ENCODE results near the gene CXorf38. TPM values are rescaled to one million over a fixed set of nuclear protein-coding genes. Genes with fewer than 3 reads are reported as not detected.
A peak's percentile ranks its signal among the peaks of the same experiment; 100 is the strongest.

Gene CXorf38, protein sequence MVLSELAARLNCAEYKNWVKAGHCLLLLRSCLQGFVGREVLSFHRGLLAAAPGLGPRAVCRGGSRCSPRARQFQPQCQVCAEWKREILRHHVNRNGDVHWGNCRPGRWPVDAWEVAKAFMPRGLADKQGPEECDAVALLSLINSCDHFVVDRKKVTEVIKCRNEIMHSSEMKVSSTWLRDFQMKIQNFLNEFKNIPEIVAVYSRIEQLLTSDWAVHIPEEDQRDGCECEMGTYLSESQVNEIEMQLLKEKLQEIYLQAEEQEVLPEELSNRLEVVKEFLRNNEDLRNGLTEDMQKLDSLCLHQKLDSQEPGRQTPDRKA
- 7.2 TPM for polyA plus RNA-seq (ENCODE audit: insufficient read length)

GRCh38 chrX:40647307-40648197 lies at the start of gene CXorf38:
Gene CXorf38 (minus strand): TSS chrX:40647561. CDS start chrX:40647520, 41 bp downstream.
- peak; percentile 95 for DNase-seq

DNA sequence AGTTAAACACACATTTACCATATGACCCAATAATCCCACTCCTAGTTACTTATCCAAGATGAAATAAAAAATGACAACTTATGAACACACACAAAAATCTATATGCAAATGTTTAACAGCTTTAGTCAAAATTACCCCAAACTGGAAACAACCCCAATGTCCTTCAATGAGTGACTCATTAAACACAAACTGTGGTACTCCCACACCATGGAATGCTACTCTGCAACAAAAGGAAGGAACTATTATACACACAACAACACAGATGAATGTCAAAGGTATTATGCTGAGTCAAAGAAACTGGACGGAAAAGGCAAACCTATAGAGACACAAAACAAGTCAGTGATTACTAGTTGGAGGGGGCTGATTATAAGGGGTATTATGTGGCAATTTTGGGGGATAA lies 47.4 kb upstream of the CXorf38 start:
- no peak for DNase-seq

- no peak for DNase-seq
Measured at GRCh38 chrX:40688929-40689328, 41.6 kb upstream of the CXorf38 start.

DNA sequence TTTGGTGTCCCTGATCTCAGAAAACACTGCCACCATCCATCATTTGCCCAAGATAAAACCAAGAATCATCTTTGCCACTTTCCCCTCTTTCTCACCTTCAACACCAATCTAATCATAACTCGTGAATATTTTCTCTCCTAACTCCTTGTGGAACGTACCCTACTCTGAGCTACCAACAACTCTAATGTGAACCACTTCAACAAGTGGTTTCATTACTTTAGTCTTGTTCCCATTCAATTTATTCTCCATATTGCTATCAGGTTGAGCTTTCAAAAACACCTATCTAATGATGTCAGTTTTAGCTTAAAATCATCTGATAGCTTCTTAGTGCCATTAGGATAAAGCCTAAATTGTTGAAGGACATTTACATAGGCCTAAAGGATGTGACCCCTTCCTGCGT lies 39.8 kb upstream of the CXorf38 start:
- no peak for DNase-seq

DNA sequence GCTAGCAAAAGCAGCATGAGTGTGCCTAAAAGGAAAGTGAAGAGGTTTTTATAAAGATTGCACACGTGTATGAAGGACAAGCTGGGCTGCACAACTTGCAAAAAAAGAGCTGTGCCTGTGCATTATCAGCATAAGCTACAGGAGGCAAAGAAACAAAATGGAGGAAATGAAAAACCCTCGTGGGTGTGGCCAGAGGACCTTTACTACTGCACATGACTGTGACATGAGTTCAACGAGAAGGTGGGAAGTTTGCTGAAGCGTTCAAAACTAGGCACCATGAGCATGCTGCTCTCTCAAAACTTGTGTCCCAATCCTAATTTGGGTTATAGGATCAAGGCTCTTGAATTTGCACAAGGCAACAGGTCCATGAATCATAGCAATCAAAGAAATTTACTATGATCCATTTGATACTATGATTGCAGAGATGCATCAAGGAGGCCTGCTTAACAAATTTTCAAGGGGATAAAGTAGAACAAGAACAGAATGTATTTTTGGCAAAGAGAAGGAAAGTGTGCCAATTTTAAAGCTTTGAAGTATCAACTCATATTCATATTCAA lies 38.1 kb upstream of the CXorf38 start:
- DNase-seq, result no peak

GRCh38 chrX:40684092-40684491 lies 36.7 kb upstream of the CXorf38 start:
- no peak for DNase-seq

GRCh38 chrX:40683245-40683644 lies 35.9 kb upstream of the CXorf38 start:
- DNase-seq, result no peak

DNA sequence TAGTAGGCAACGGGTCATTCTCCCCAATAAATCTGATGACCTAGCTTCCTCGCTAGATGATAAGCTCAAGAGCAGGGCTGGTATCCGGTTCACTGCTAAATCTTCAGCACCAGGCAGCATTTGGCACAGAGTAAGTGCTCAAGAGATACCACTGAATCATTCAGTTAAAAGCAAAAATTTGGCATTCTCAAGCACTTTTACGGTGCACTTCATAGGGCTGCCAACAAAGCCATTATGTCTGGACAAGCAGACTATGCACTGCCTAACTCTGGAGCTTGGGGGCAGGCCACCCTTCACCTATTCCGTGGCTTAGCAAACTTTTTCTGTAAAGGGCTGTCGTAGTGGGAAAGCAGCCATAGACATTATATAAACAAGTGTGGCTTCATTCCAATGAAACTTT lies 23.8 kb upstream of the CXorf38 start:
- no peak for DNase-seq

DNA sequence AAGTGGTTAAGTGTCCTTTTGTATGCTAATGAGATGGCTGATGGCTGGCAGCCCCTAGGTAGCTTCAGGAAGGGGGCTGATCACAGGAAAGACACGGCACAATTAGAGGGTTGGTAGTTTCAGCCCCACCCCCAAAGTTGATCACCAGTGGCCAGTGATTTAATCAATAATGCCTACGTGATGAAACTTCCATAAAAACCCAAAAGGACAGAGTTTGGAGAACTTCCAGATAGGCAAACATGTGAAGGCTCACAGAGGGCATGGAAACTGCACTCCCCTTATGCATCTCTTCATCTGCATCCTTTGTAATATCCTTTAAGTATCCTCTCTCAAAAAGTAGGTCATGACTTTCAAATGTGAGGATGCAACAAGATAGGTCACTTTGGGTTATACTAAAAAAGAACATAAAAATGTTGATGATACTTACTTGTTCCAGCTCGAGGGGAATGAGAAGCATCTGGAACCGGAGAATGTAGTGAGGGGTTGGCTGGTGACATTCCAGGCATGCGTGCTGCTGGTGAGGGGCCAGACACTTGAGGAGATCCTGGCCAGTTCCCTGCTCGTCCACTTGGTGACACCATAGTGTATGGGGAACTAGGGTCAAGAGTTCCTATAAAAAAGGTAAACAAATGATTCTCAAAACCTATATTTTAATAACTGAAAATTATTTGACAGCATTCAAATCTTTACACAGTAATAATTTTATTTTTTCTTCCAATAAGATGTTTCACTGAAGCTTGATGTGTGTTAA lies 16.7 kb upstream of the CXorf38 start:
- DNase-seq, result no peak

GRCh38 chrX:40663078-40663740 lies 15.8 kb upstream of the CXorf38 start:
- no peak for DNase-seq

DNA sequence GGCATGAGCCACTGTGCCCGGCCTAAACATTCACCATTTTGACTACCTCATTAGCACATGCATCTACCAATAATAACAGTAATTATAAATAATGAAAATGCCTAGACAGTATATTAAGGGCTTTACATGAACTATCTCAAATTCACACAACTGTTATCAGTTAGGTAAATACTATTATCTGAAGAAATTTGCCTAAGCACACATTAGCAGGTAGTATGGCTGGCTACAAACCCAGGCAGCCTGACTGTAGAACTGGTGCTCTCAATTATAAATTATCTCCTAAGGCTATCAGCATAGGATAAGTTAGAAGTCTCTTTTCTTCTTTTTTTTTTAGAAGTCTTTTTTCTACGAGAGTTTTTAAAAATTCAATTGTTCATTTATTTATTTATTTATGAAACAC lies 14.1 kb upstream of the CXorf38 start:
- no peak for DNase-seq

GRCh38 chrX:40660381-40660780 lies 13.0 kb upstream of the CXorf38 start:
- DNase-seq, result no peak

DNA sequence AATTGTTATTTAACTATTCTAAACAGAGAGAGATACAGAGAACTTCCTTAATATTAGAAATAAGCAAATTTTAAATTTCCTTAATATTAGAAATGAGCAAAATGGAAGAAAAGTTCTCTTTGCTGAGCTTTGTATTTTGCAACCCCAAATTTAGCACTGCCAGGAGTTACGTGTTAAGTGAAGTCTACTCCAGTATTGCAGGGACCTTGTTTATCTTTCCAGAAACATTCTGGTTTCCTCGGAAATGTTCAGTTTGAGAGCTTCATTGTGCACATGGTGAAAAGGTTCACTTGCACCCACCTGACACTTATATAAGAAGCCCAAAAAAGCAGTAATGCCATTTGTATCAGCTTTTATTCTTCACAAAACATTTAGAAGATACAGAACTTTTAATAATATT lies 6.2 kb upstream of the CXorf38 start:
- DNase-seq, result no peak

- no peak for DNase-seq
Measured at GRCh38 chrX:40652664-40653063, 5.3 kb upstream of the CXorf38 start.

DNA sequence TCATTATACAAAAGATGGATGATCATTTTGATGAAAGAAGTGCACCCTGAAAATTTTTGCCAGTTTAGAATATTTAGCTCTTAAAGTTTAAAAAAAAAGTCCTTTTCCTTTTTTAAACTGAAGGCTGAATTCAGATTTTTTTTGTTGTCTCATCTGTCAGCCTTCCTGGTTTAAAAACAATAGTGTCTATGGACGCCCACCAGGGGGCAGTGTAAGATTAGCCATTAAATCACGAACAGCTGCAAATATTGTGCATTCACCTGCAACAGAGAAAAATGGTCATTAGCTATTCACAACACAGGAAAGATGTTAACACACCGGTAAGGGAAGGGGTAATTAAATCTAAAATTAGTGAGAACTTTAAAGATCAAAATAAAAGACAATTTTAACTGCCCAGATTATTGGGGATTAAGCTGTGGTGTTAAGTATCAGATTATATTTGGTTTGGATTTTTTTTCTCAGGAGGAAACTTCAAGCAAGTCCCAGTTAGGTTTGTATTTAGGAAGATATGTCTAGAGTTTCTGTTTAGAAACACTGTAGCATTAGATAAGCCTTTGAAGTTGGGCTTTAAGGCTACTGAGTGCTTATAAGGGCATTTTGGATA lies 4.4 kb upstream of the CXorf38 start:
- no peak for DNase-seq

- DNase-seq, result no peak
Measured at GRCh38 chrX:40646489-40647306, 663 bp downstream of the CXorf38 start.

DNA sequence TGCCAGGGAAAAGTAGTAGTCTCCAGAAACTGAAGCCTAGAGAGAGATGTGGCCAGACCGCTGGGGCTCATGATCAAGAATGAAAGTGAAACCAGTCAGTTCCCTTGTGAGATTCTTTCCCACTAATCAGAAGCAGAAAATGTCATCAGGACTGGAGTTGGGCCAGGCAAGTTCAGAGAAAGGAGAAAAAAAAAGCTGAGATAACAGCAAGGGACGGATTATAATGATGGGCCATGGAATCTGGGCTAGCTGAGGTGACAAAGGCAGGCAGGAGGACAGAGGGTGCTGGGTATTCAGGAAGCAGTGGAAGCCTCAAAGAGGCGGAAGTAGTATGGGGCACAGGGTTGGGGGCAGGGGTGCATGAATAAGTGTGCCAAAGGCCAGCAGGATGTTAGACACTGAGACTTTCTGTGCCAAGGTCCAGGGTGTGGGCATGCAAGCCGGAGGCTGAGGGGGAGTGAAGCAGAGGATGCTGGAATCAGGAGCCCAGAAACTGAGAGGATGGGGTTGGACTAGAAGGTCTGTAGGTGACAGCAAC lies 2.5 kb downstream of the CXorf38 start:
- no peak for DNase-seq

DNA sequence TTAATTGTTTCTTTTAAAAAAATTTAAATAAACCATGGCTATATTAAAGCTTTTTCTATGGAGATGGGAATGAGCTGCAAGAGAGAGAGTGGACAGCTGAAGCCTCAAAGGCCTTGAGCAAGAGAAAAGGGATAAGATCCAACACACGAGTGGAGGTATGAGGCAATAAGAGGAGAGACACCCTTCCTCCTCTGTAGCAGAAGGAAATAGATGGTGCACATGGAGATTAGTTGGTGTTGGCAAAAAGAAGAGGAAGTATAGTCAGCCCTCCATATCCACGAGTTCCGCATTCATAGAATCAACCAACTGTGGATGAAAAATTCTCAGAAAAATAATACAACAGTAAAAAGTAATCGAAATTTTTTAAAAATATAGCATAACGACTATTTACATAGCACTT lies 3.2 kb downstream of the CXorf38 start:
- DNase-seq, result no peak

GRCh38 chrX:40637687-40638086 lies 9.7 kb downstream of the CXorf38 start:
- DNase-seq, result no peak

GRCh38 chrX:40632199-40632598 lies 15.2 kb downstream of the CXorf38 start:
- no peak for DNase-seq

- DNase-seq, result no peak
Measured at GRCh38 chrX:40628506-40628905, 18.9 kb downstream of the CXorf38 start.

Data from hindlimb muscle (tissue), 1 donor.